H1 (cell line): Measurements from ENCODE around the gene SLC51B. TPM values are rescaled to one million over a fixed set of nuclear protein-coding genes. Genes with fewer than 3 reads are reported as not detected.
A peak's percentile ranks its signal among the peaks of the same experiment; 100 is the strongest.

Source experiments
- ASH2L ChIP-seq: fragments of 200-600, 300-600 bp; sonication (generic); IDR thresholded peaks from one replicate; pipeline ENCODE4 v1.7.1; 2017; ENCODE audit warnings: low read length
- ATF2 ChIP-seq: IDR thresholded peaks from 2 replicates; pipeline ENCODE4 v1.6.1; 2012; ENCODE audit warnings: low read length, inconsistent platforms
- ATF3 ChIP-seq: IDR thresholded peaks from 2 replicates; pipeline ENCODE4 v1.6.1; 2011; ENCODE audit warnings: low read depth, mild to moderate bottlenecking, low read length; ENCODE audit not compliant: insufficient read depth
- BACH1 ChIP-seq: IDR thresholded peaks from 2 replicates; pipeline ENCODE4 v1.6.1; 2012; ENCODE audit warnings: low read length, improper control_type of control experiment
- BCL11A ChIP-seq, 2 experiments: IDR thresholded peaks; one replicate each; pipeline ENCODE4 v1.6.1; 2011; ENCODE audit warnings: low read depth in 2 of 2, low read length in 2 of 2, mild to moderate bottlenecking in 2 of 2
- CEBPB ChIP-seq: IDR thresholded peaks from 2 replicates; pipeline ENCODE4 v1.6.1; 2012; ENCODE audit warnings: low read depth, low read length
- CTCF ChIP-seq, 3 experiments: IDR thresholded peaks; 1 replicate in 2 of 3; 2 replicates in 1 of 3; pipeline versions ENCODE4 v1.5.1 to v1.6.1; 2011; ENCODE audit warnings: low read length in 3 of 3, mild to moderate bottlenecking in 3 of 3, inconsistent platforms in 2 of 3, low read depth in 1 of 3, moderate library complexity in 1 of 3; ENCODE audit not compliant: insufficient read depth in 1 of 3; ENCODE audit errors: control extremely low read depth in 1 of 3
- EGR1 ChIP-seq: IDR thresholded peaks from 2 replicates; pipeline ENCODE4 v1.6.1; 2011; ENCODE audit warnings: low read depth, low read length, borderline replicate concordance
- EZH2 ChIP-seq: fragments of 200-600 bp; sonication (generic); IDR thresholded peaks from 2 replicates; pipeline ENCODE4 v1.7.1; 2012; ENCODE audit warnings: low read depth, mild to moderate bottlenecking, moderate library complexity, low read length, inconsistent platforms; ENCODE audit not compliant: severe bottlenecking
- HDAC2 ChIP-seq, 2 experiments: fragments of 300-600 bp in 1 of 2; sonication (generic) in 1 of 2; IDR thresholded peaks; 2 replicates each; pipeline ENCODE4 v1.6.1; 2011 to 2012; ENCODE audit warnings: low read depth in 2 of 2, low read length in 2 of 2, mild to moderate bottlenecking in 2 of 2, moderate library complexity in 2 of 2, borderline replicate concordance in 1 of 2, inconsistent platforms in 1 of 2
- KDM1A ChIP-seq: fragments of 200-600, 300-600 bp; sonication (generic); IDR thresholded peaks from 2 replicates; pipeline ENCODE4 v1.7.1; 2016; ENCODE audit warnings: mild to moderate bottlenecking, low read length, borderline replicate concordance
- KDM4A ChIP-seq: IDR thresholded peaks from one replicate; pipeline ENCODE4 v1.7.1; 2012; ENCODE audit warnings: low read depth, mild to moderate bottlenecking, moderate library complexity, low read length, inconsistent platforms; ENCODE audit not compliant: severe bottlenecking
- MAX ChIP-seq: IDR thresholded peaks from 2 replicates; pipeline ENCODE4 v1.6.1; 2012; ENCODE audit warnings: inconsistent platforms
- NRF1 ChIP-seq: IDR thresholded peaks from 2 replicates; pipeline ENCODE4 v1.6.1; 2011; ENCODE audit warnings: mild to moderate bottlenecking, low read depth, low read length, improper control_type of control experiment
- RFX5 ChIP-seq: IDR thresholded peaks from 2 replicates; pipeline ENCODE4 v1.6.1; 2011; ENCODE audit warnings: low read depth, low read length, improper control_type of control experiment, borderline replicate concordance
- SIN3A ChIP-seq, 2 experiments: IDR thresholded peaks in 1 of 2; conservative IDR thresholded peaks in 1 of 2; 2 replicates each; pipeline ENCODE4 v1.6.1; 2011 to 2012; ENCODE audit warnings: low read length in 2 of 2, improper control_type of control experiment in 1 of 2, low read depth in 1 of 2, mild to moderate bottlenecking in 1 of 2
- SUZ12 ChIP-seq: fragments of 200-600 bp; sonication (generic); IDR thresholded peaks from 2 replicates; pipeline ENCODE4 v1.6.1; 2012; ENCODE audit warnings: mild to moderate bottlenecking, inconsistent platforms, low read length, moderate library complexity, mixed read lengths
- polyA plus RNA-seq, 7 experiments: library from polyadenylated mRNA; depleted of rRNA in 3 of 7; stranded (reverse) in 5 of 7; unstranded in 2 of 7; fragments of >200 nt in 5 of 7; fragments of 200-250 nt in 2 of 7; gene quantifications; 1 replicate in 5 of 7; 2 replicates in 1 of 7; 4 replicates in 1 of 7; pipeline versions ENCODE4 v1.2.1 to v1.2.3, GENCODE V29; 2011 to 2013; ENCODE audit warnings: missing spikeins in 2 of 7, mixed read lengths in 2 of 7
- total RNA-seq: library from RNA; stranded (reverse); fragmentation: NEBNext Ultra II Directional; extraction: Animal tissue kit (Norgen Biotek cat#: 25700); gene quantifications from 2 replicates; pipeline ENCODE4 v1.2.1, GENCODE V29; 2021

Gene SLC51B
- total and polyA plus RNA-seq, 2 of the 8 experiments (the other 6 are each of a cell fraction or from before 2014, with no cell fraction given), result not detected

GRCh38 chr15:65028921-65029735 is 16.1 kb upstream of the SLC51B start, which contains the start of gene MTFMT (continued):
- no peak for TF ChIP-seq ATF2
- no peak for TF ChIP-seq CEBPB
- no peak for TF ChIP-seq RFX5
- TF ChIP-seq SIN3A (conservative IDR thresholded peaks at IDR 0.05 in 1 of 2, IDR thresholded peaks at IDR 0.05 in 1 of 2; ENCODE audit: low read depth in 1 of 2, low read length in 2 of 2), result 0 out of 4 replicates have a peak, but pooled peaks have one; percentile 7 to 80
- no peak for TF ChIP-seq BCL11A (IDR thresholded peaks at IDR 0.05; ENCODE audit: low read depth in 2 of 2, low read length in 2 of 2)
- peak; percentile 72 for TF ChIP-seq ASH2L
- no peak for TF ChIP-seq SUZ12
- no peak for TF ChIP-seq ATF3
- peak; percentile 37; the same call in 1 of the 2 replicates for TF ChIP-seq EGR1
- TF ChIP-seq EZH2, result no peak
- TF ChIP-seq NRF1, result peak; percentile 89
- peak; percentile 90 for TF ChIP-seq KDM4A
- TF ChIP-seq CTCF (IDR thresholded peaks at IDR 0.05; ENCODE audit: control extremely low read depth in 1 of 3, insufficient read depth in 1 of 3, low read depth in 1 of 3, low read length in 3 of 3), result no peak; a peak in 1 of 4 replicates
- TF ChIP-seq HDAC2 (IDR thresholded peaks at IDR 0.05; ENCODE audit: borderline replicate concordance in 1 of 2, low read depth in 2 of 2, low read length in 2 of 2), result peak in 1 of 2 experiments; percentile 50; a peak in 1 of 4 replicates
- no peak for TF ChIP-seq BACH1
- TF ChIP-seq KDM1A, result no peak
- 0 out of 2 replicates have a peak, but pooled peaks have one; percentile 19 for TF ChIP-seq MAX
